ENCODE measurements around the gene CDCA3.

DNA sequence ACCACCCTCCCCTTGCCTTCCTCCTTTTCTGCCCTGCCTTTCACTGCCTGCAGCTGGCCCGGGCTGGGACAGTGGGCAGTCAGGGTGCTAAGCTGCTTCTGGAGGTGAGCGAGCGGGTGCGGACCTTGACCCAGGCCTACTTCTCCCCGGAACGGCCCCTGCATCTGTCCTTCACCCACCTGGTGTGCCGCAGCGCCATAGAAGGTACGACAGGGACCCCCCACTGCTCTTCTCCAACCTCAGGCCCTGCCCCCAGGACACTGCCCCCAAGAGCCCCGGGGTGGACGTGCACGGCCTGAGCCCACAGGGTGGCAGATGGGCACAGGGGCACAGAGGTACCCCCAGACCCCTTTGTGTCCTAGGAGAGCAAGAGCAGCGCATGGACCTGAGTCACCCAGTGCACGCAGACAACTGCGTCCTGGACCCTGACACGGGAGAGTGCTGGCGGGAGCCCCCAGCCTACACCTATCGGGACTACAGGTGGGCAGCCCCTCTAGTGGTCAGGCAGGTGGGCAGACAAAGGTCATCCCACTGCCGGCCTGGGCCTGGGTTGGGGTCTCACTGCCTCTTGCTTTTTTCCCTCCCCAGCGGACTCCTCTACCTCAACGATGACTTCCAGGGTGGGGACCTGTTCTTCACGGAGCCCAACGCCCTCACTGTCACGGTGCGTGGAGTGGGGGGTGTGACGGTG lies 13.6 kb downstream of the CDCA3 start:
- no peak for TF ChIP-seq GATA2 (IDR thresholded peaks at IDR 0.05; ENCODE audit: low read depth, low read length)
- TF ChIP-seq GATA3 (IDR thresholded peaks at IDR 0.05; ENCODE audit: low read depth, low read length): no peak

Measured in SH-SY5Y (cell line).